Activated CD4-positive, alpha-beta memory T cell treated with anti-CD3 and anti-CD28 coated beads, Interleukin-2, amount 10 ng/mL, durations not matched to agents 7 days and 5 days (primary cell): ENCODE measurements around the gene KCNJ1. TPM values are rescaled to one million over a fixed set of nuclear protein-coding genes. Genes with fewer than 3 reads are reported as not detected.
A peak's percentile ranks its signal among the peaks of the same experiment; 100 is the strongest.

Source experiments
- CTCF ChIA-PET: fragments of 350-600 bp; sonication (Branson Sonifier 250); formaldehyde crosslinking; loops from one replicate; lab custom pipeline; 2021; ENCODE audit warnings: antibody characterized with exemption, inconsistent platforms; lab: Charles Lee
- POLR2A ChIA-PET: fragments of 350-600 bp; sonication (Branson Sonifier 250); formaldehyde crosslinking; loops from one replicate; lab custom pipeline; 2021; ENCODE audit warnings: antibody characterized with exemption; lab: Charles Lee
- DNase-seq: peaks from one replicate; pipeline ENCODE4 v3.0.0-alpha.2; 2020
- H3K27ac Mint-ChIP-seq: one replicate; pipeline ENCODE4 v1.8.0; 2021; ENCODE audit warnings: mild to moderate bottlenecking, mixed read lengths
- H3K27me3 Mint-ChIP-seq: one replicate; pipeline ENCODE4 v1.8.0; 2021; ENCODE audit warnings: mixed read lengths
- H3K36me3 Mint-ChIP-seq: one replicate; pipeline ENCODE4 v1.8.0; 2021; ENCODE audit warnings: low read depth, mixed read lengths
- H3K4me1 Mint-ChIP-seq: one replicate; pipeline ENCODE4 v1.8.0; 2021; ENCODE audit warnings: mixed read lengths
- H3K4me3 Mint-ChIP-seq: one replicate; pipeline ENCODE4 v1.8.0; 2021; ENCODE audit warnings: mild to moderate bottlenecking, mixed read lengths
- H3K9me3 Mint-ChIP-seq: one replicate; pipeline ENCODE4 v1.8.0; 2021; ENCODE audit warnings: mixed read lengths
- total RNA-seq, 2 experiments: library from RNA; stranded (reverse); gene quantifications; one replicate each; pipeline ENCODE4 v1.2.3, GENCODE V29; 2021

The KCNJ1 gene
- total RNA-seq, 2 experiments from 2014 or later: not detected

- Mint-ChIP-seq H3K27me3 (peaks cover 64% of the 10 kb centered on the region), H3K9me3 (no peaks in the 10 kb centered on the region), H3K27ac (no peak overlapping the region), H3K36me3 (no peaks in the 10 kb centered on the region), H3K4me1 (peaks cover 14% of the 10 kb centered on the region), H3K4me3 (peak overlapping the region; percentile 56)
- ChIA-PET CTCF (interaction anchor here (0.7 to 6.4 kb wide), 11 partner anchors 13 to 749 kb away, joined by 3 to 59 read pairs (median 4); no protein-coding TSS in a partner anchor), POLR2A (no interaction called here)
- no peak for DNase-seq
These were observed 39.3 kb upstream of the KCNJ1 start for GRCh38 chr11:128906185-128907050.

- peaks cover 14% of the 10 kb centered on the region for H3K4me1 Mint-ChIP-seq
- H3K4me3 Mint-ChIP-seq: peak overlapping the region; percentile 56
- ChIA-PET POLR2A (no interaction called here), CTCF (interaction anchor here (0.7 to 6.4 kb wide), 10 partner anchors 12 to 748 kb away, joined by 3 to 59 read pairs (median 4); no protein-coding TSS in a partner anchor)
- no peaks in the 10 kb centered on the region for H3K36me3 Mint-ChIP-seq
- no peaks in the 10 kb centered on the region for H3K9me3 Mint-ChIP-seq
- H3K27me3 Mint-ChIP-seq: peaks cover 64% of the 10 kb centered on the region
- no peak overlapping the region for H3K27ac Mint-ChIP-seq
- DNase-seq: peak; percentile 34
These were observed 38.5 kb upstream of the KCNJ1 start for GRCh38 chr11:128905345-128906184.

GRCh38 chr11:128904656-128905344, 37.7 kb upstream of the KCNJ1 start:
- Mint-ChIP-seq H3K36me3 (no peaks in the 10 kb centered on the region), H3K27ac (no peak overlapping the region), H3K4me1 (peaks cover 14% of the 10 kb centered on the region), H3K9me3 (no peaks in the 10 kb centered on the region), H3K4me3 (peak overlapping the region; percentile 20), H3K27me3 (peaks cover 61% of the 10 kb centered on the region)
- CTCF ChIA-PET: interaction anchor here (1.1 to 6.4 kb wide), 2 partner anchors 20 to 51 kb away, joined by 4 to 59 read pairs; no protein-coding TSS in a partner anchor
- no peak for DNase-seq
- POLR2A ChIA-PET: no interaction called here

GRCh38 chr11:128904303-128904655, 37.2 kb upstream of the KCNJ1 start:
- peaks cover 56% of the 10 kb centered on the region for H3K27me3 Mint-ChIP-seq

GRCh38 chr11:128903248-128904061, 36.4 kb upstream of the KCNJ1 start:
- Mint-ChIP-seq H3K27me3 (peaks cover 52% of the 10 kb centered on the region), H3K4me1 (peaks cover 12% of the 10 kb centered on the region), H3K27ac (no peak overlapping the region), H3K36me3 (no peaks in the 10 kb centered on the region), H3K9me3 (no peaks in the 10 kb centered on the region), H3K4me3 (no peak overlapping the region)
- DNase-seq: no peak
- POLR2A ChIA-PET: interaction anchor here (0.9 kb wide), 2 partner anchors 10 to 34 kb away, joined by 3 read pairs; no protein-coding TSS in a partner anchor
- CTCF ChIA-PET: interaction anchor here (0.8 to 6.4 kb wide), 4 partner anchors 18 to 53 kb away, joined by 3 to 59 read pairs (median 4); no protein-coding TSS in a partner anchor

More at GRCh38 chr11:128904303-128904655, 37.2 kb upstream of the KCNJ1 start:
- no peak for DNase-seq
- Mint-ChIP-seq H3K27ac (no peak overlapping the region), H3K4me3 (peak overlapping the region; percentile 20), H3K36me3 (no peaks in the 10 kb centered on the region), H3K4me1 (peaks cover 14% of the 10 kb centered on the region), H3K9me3 (no peaks in the 10 kb centered on the region)
- ChIA-PET CTCF (interaction anchor here (0.9 to 6.4 kb wide), 3 partner anchors 19 to 52 kb away, joined by 3 to 59 read pairs (median 4); no protein-coding TSS in a partner anchor), POLR2A (no interaction called here)

- CTCF ChIA-PET: interaction anchor here (0.8 to 6.4 kb wide), 2 partner anchors 17 to 41 kb away, joined by 3 to 59 read pairs; no protein-coding TSS in a partner anchor
These were observed 35.5 kb upstream of the KCNJ1 start for GRCh38 chr11:128902515-128903066.

GRCh38 chr11:128901653-128902514, 34.8 kb upstream of the KCNJ1 start:
- Mint-ChIP-seq H3K36me3 (no peaks in the 10 kb centered on the region), H3K4me1 (peaks cover 10% of the 10 kb centered on the region), H3K9me3 (no peaks in the 10 kb centered on the region), H3K27me3 (peaks cover 49% of the 10 kb centered on the region), H3K27ac (no peak overlapping the region), H3K4me3 (no peak overlapping the region)
- ChIA-PET CTCF (interaction anchor here (0.8 to 1.1 kb wide), 2 partner anchors 16 to 17 kb away, joined by 3 read pairs; no protein-coding TSS in a partner anchor), POLR2A (no interaction called here)
- DNase-seq: no peak

More at GRCh38 chr11:128902515-128903066, 35.5 kb upstream of the KCNJ1 start:
- Mint-ChIP-seq H3K27ac (no peak overlapping the region), H3K27me3 (peaks cover 52% of the 10 kb centered on the region), H3K4me3 (no peak overlapping the region), H3K9me3 (no peaks in the 10 kb centered on the region), H3K4me1 (peaks cover 10% of the 10 kb centered on the region), H3K36me3 (no peaks in the 10 kb centered on the region)
- no peak for DNase-seq
- POLR2A ChIA-PET: no interaction called here

- Mint-ChIP-seq H3K27me3 (peaks cover 45% of the 10 kb centered on the region), H3K4me3 (no peak overlapping the region), H3K9me3 (no peaks in the 10 kb centered on the region), H3K36me3 (no peaks in the 10 kb centered on the region), H3K27ac (no peak overlapping the region), H3K4me1 (peaks cover 3% of the 10 kb centered on the region)
- POLR2A ChIA-PET: no interaction called here
- DNase-seq: no peak
- CTCF ChIA-PET: no interaction called here
These were observed 33.4 kb upstream of the KCNJ1 start for GRCh38 chr11:128900468-128900867.

GRCh38 chr11:128898580-128899344, 31.7 kb upstream of the KCNJ1 start:
- no peak overlapping the region for H3K4me3 Mint-ChIP-seq
- no peaks in the 10 kb centered on the region for H3K9me3 Mint-ChIP-seq
- ChIA-PET CTCF (no interaction called here), POLR2A (no interaction called here)
- H3K4me1 Mint-ChIP-seq: peaks cover 5% of the 10 kb centered on the region
- peaks cover 42% of the 10 kb centered on the region for H3K27me3 Mint-ChIP-seq
- no peak for DNase-seq
- H3K27ac Mint-ChIP-seq: no peak overlapping the region
- H3K36me3 Mint-ChIP-seq: no peaks in the 10 kb centered on the region

- no peaks in the 10 kb centered on the region for H3K9me3 Mint-ChIP-seq
- H3K27ac Mint-ChIP-seq: no peak overlapping the region
- CTCF ChIA-PET: no interaction called here
- H3K36me3 Mint-ChIP-seq: no peaks in the 10 kb centered on the region
- no peak overlapping the region for H3K4me3 Mint-ChIP-seq
- DNase-seq: no peak
- peaks cover 32% of the 10 kb centered on the region for H3K27me3 Mint-ChIP-seq
- H3K4me1 Mint-ChIP-seq: peaks cover 6% of the 10 kb centered on the region
- POLR2A ChIA-PET: no interaction called here
These were observed 30.7 kb upstream of the KCNJ1 start for GRCh38 chr11:128897826-128898225.
